ENCODE data around the gene VILL. TPM values are rescaled to one million over a fixed set of nuclear protein-coding genes. Genes with fewer than 3 reads are reported as not detected.
A peak's percentile ranks its signal among the peaks of the same experiment; 100 is the strongest.
"Not testable (repeated sequence)": the region's sequence is repeated elsewhere in the genome, so short reads cannot be mapped to it uniquely, and the experiment has no call there.

Gene VILL
- total RNA-seq, 2 experiments from 2014 or later, result 15.4 to 18.3 TPM

- CTCF ChIA-PET, result interaction anchor here (0.7 to 3.5 kb wide), 2 partner anchors 30 to 166 kb away, joined by 3 to 10 read pairs; no protein-coding TSS in a partner anchor
- not testable (repeated sequence) for H3K36me3 Mint-ChIP-seq
Measured at GRCh38 chr3:38033586-38033985, 43.0 kb downstream of the VILL start.

GRCh38 chr3:38034335-38034734, 43.7 kb downstream of the VILL start:
- H3K27me3 Mint-ChIP-seq; H3K27ac Mint-ChIP-seq; H3K9me3 Mint-ChIP-seq (ENCODE audit: low read depth); ATAC-seq; H3K4me3 Mint-ChIP-seq; DNase-seq; H3K36me3 Mint-ChIP-seq: not testable (repeated sequence)
- CTCF ChIA-PET, result interaction anchor here (0.7 to 3.5 kb wide), 3 partner anchors 31 to 167 kb away, joined by 3 to 10 read pairs (median 4); no protein-coding TSS in a partner anchor
- peaks cover 36% of the 10 kb centered on the region for H3K4me1 Mint-ChIP-seq

More at GRCh38 chr3:38033586-38033985, 43.0 kb downstream of the VILL start:
- not testable (repeated sequence) for H3K4me3 Mint-ChIP-seq; DNase-seq; H3K27ac Mint-ChIP-seq; ATAC-seq; H3K27me3 Mint-ChIP-seq; H3K9me3 Mint-ChIP-seq (ENCODE audit: low read depth)
- peaks cover 29% of the 10 kb centered on the region for H3K4me1 Mint-ChIP-seq

GRCh38 chr3:38036286-38036685, 45.7 kb downstream of the VILL start:
- Mint-ChIP-seq H3K27me3 (peaks cover 5% of the 10 kb centered on the region), H3K36me3 (peaks cover 10% of the 10 kb centered on the region), H3K27ac (peak overlapping the region; percentile 14), H3K4me3 (no peak overlapping the region), H3K9me3 (ENCODE audit: low read depth) (peaks cover 7% of the 10 kb centered on the region), H3K4me1 (peaks cover 38% of the 10 kb centered on the region)
- CTCF ChIA-PET, result interaction anchor here (0.7 to 1.2 kb wide), 2 partner anchors 310 to 589 kb away, joined by 3 to 4 read pairs; partner anchors contain the start of gene XYLB
- ATAC-seq, result no peak
- DNase-seq, result no peak

GRCh38 chr3:38036906-38037305, 46.3 kb downstream of the VILL start:
- Mint-ChIP-seq H3K27me3 (peaks cover 5% of the 10 kb centered on the region), H3K4me1 (peaks cover 32% of the 10 kb centered on the region), H3K36me3 (peaks cover 10% of the 10 kb centered on the region), H3K9me3 (ENCODE audit: low read depth) (peaks cover 7% of the 10 kb centered on the region), H3K27ac (no peak overlapping the region), H3K4me3 (no peak overlapping the region)
- ATAC-seq (no peak), DNase-seq (no peak)
- CTCF ChIA-PET, result no interaction called here

- Mint-ChIP-seq H3K9me3 (ENCODE audit: low read depth) (peaks cover 7% of the 10 kb centered on the region), H3K36me3 (peaks cover 10% of the 10 kb centered on the region), H3K4me1 (peaks cover 30% of the 10 kb centered on the region), H3K27me3 (peaks cover 3% of the 10 kb centered on the region), H3K27ac (peak overlapping the region; percentile 95), H3K4me3 (peak overlapping the region; percentile 55)
- DNase-seq, result peak; percentile 61
- ATAC-seq, result peak; percentile 57
- CTCF ChIA-PET, result interaction anchor here (0.8 to 3.0 kb wide), 8 partner anchors 9 to 98 kb away, joined by 3 to 17 read pairs (median 4); partner anchors contain the start of genes ACAA1 and PLCD1
Measured at GRCh38 chr3:38038447-38038911, 47.9 kb downstream of the VILL start.

- ATAC-seq (peak; percentile 79), DNase-seq (peak; percentile 97)
- H3K4me3 Mint-ChIP-seq, result peak within 1 kb of the TSS; percentile 55
- H3K9me3 Mint-ChIP-seq (ENCODE audit: low read depth), result peaks cover 7% of the 10 kb centered on the region
- peaks cover 30% of the 10 kb centered on the region for H3K4me1 Mint-ChIP-seq
- peak within 1 kb of the TSS; percentile 95 for H3K27ac Mint-ChIP-seq
- H3K27me3 Mint-ChIP-seq, result peaks cover 2% of the 10 kb centered on the region
- CTCF ChIA-PET, result interaction anchor here (0.7 to 3.0 kb wide), 12 partner anchors 10 to 184 kb away, joined by 3 to 17 read pairs (median 4); partner anchors contain the start of genes ACAA1 and PLCD1
- peaks cover 10% of the 10 kb centered on the region for H3K36me3 Mint-ChIP-seq
Measured at GRCh38 chr3:38039101-38039898, 48.7 kb downstream of the VILL start, which contains the start of gene DLEC1. Gene DLEC1 (plus strand): TSS chr3:38039208. CDS start chr3:38039226, 18 bp downstream.

- H3K27ac Mint-ChIP-seq, result peak overlapping the region; percentile 95
- peaks cover 30% of the 10 kb centered on the region for H3K4me1 Mint-ChIP-seq
- peak; percentile 79 for DNase-seq
- ATAC-seq, result peak; percentile 37
- CTCF ChIA-PET, result interaction anchor here (0.7 to 3.0 kb wide), 8 partner anchors 33 to 185 kb away, joined by 3 to 17 read pairs (median 6); partner anchors contain the start of gene ACAA1
- H3K36me3 Mint-ChIP-seq, result peaks cover 10% of the 10 kb centered on the region
- peaks cover 7% of the 10 kb centered on the region for H3K9me3 Mint-ChIP-seq (ENCODE audit: low read depth)
- H3K4me3 Mint-ChIP-seq, result peak overlapping the region; percentile 55
- H3K27me3 Mint-ChIP-seq, result peaks cover 2% of the 10 kb centered on the region
Measured at GRCh38 chr3:38039899-38040261, 49.3 kb downstream of the VILL start.

- peaks cover 10% of the 10 kb centered on the region for H3K36me3 Mint-ChIP-seq
- ATAC-seq, result no peak
- peaks cover 30% of the 10 kb centered on the region for H3K4me1 Mint-ChIP-seq
- peak overlapping the region; percentile 95 for H3K27ac Mint-ChIP-seq
- peaks cover 7% of the 10 kb centered on the region for H3K9me3 Mint-ChIP-seq (ENCODE audit: low read depth)
- no peak for DNase-seq
- CTCF ChIA-PET, result interaction anchor here (0.7 to 3.0 kb wide), 7 partner anchors 33 to 185 kb away, joined by 3 to 17 read pairs (median 6); partner anchors contain the start of gene ACAA1
- H3K4me3 Mint-ChIP-seq, result peak overlapping the region; percentile 55
- H3K27me3 Mint-ChIP-seq, result peaks cover 2% of the 10 kb centered on the region
Measured at GRCh38 chr3:38040401-38040800, 49.8 kb downstream of the VILL start.

- Mint-ChIP-seq H3K36me3 (peaks cover 1% of the 10 kb centered on the region), H3K27me3 (peaks cover 2% of the 10 kb centered on the region), H3K9me3 (ENCODE audit: low read depth) (no peaks in the 10 kb centered on the region), H3K4me1 (peaks cover 19% of the 10 kb centered on the region), H3K4me3 (no peak overlapping the region), H3K27ac (no peak overlapping the region)
- ATAC-seq, result no peak
- DNase-seq, result no peak
- CTCF ChIA-PET, result no interaction called here
Measured at GRCh38 chr3:38043486-38043885, 52.9 kb downstream of the VILL start.

- no peak for ATAC-seq
- Mint-ChIP-seq H3K27ac (no peak overlapping the region), H3K9me3 (ENCODE audit: low read depth) (no peaks in the 10 kb centered on the region), H3K4me3 (no peak overlapping the region), H3K27me3 (no peaks in the 10 kb centered on the region), H3K4me1 (no peaks in the 10 kb centered on the region), H3K36me3 (no peaks in the 10 kb centered on the region)
- no peak for DNase-seq
- CTCF ChIA-PET, result no interaction called here
Measured at GRCh38 chr3:38046027-38046426, 55.4 kb downstream of the VILL start.

- no peaks in the 10 kb centered on the region for H3K27me3 Mint-ChIP-seq
- ATAC-seq, result no peak
- H3K4me1 Mint-ChIP-seq, result no peaks in the 10 kb centered on the region
- H3K9me3 Mint-ChIP-seq (ENCODE audit: low read depth), result no peaks in the 10 kb centered on the region
- H3K27ac Mint-ChIP-seq, result no peak overlapping the region
- DNase-seq, result no peak
- CTCF ChIA-PET, result no interaction called here
- no peak overlapping the region for H3K4me3 Mint-ChIP-seq
- H3K36me3 Mint-ChIP-seq, result no peaks in the 10 kb centered on the region
Measured at GRCh38 chr3:38046821-38047220, 56.2 kb downstream of the VILL start.

- H3K4me3 Mint-ChIP-seq, result no peak overlapping the region
- no peaks in the 10 kb centered on the region for H3K9me3 Mint-ChIP-seq (ENCODE audit: low read depth)
- H3K36me3 Mint-ChIP-seq, result no peaks in the 10 kb centered on the region
- CTCF ChIA-PET, result no interaction called here
- no peak overlapping the region for H3K27ac Mint-ChIP-seq
- no peaks in the 10 kb centered on the region for H3K27me3 Mint-ChIP-seq
- no peak for DNase-seq
- ATAC-seq, result no peak
- no peaks in the 10 kb centered on the region for H3K4me1 Mint-ChIP-seq
Measured at GRCh38 chr3:38047896-38048295, 57.3 kb downstream of the VILL start.

GRCh38 chr3:38049358-38050126, 59.0 kb downstream of the VILL start:
- Mint-ChIP-seq H3K4me3 (no peak overlapping the region), H3K27me3 (no peaks in the 10 kb centered on the region), H3K9me3 (ENCODE audit: low read depth) (no peaks in the 10 kb centered on the region), H3K27ac (no peak overlapping the region), H3K4me1 (peaks cover 4% of the 10 kb centered on the region), H3K36me3 (no peaks in the 10 kb centered on the region)
- DNase-seq (no peak), ATAC-seq (no peak)
- CTCF ChIA-PET, result no interaction called here
